Retinal pigment epithelial cell (primary cell): ENCODE measurements around the gene HDAC9.
"Not testable (repeated sequence)": the region's sequence is repeated elsewhere in the genome, so short reads cannot be mapped to it uniquely, and the experiment has no call there.

Source experiments
- DNase-seq: peaks from one replicate; pipeline ENCODE4 v3.0.0-alpha.2; 2010; ENCODE audit warnings: low read depth
- H3K4me3 ChIP-seq: 2 replicates; pipeline ENCODE4 v1.5.1; 2011; ENCODE audit warnings: mild to moderate bottlenecking, low read length, control low read depth, moderate library complexity
- CTCF ChIP-seq: conservative IDR thresholded peaks from 2 replicates; pipeline ENCODE4 v1.5.1; 2011; ENCODE audit warnings: low read depth, low read length, control low read depth, inconsistent platforms

The HDAC9 gene

GRCh38 chr7:19023477-19023876, 527.9 kb downstream of the HDAC9 start:
- no peak for TF ChIP-seq CTCF
- H3K4me3 ChIP-seq: no peak overlapping the region
- no peak for DNase-seq

DNA sequence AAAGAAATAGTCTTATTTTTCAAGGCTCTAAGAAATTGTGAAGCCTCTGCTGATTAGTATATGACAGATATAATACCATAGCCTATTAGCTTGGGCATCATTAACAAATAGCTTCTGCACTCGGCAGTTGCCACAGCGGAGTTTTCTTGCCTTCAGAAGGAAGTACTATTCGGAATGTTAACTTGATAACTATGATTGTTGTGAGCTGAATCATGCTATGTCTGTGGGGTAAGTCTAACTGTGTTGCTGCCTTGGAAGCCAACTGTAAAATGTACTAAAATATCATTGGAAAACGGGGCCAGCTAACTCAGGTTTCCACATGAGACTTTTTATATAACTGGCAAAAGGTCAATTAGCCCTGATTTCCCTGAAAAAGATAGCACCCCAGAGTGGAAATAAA, 528.7 kb downstream of the HDAC9 start:
- peak; percentile 44 for DNase-seq
- TF ChIP-seq CTCF: no peak

DNA sequence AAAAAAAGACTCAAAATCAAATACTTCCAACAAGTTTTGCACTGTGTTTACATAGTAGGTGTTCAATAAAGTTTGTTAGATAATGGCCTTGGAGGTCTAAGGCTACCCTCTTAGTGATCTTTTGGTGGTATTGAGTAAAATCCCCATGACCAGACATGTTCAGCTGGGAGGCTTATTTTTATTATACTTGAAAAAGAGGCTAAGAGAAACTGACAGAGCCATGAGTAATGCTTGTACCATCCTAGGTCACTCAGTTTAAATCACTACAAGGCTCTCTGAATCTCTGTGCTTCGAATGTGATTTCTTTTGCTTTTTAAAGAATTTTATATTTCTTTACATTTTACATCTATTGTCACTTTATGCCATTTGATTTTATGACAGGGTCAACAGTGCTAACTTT, 531.3 kb downstream of the HDAC9 start:
- H3K4me3 ChIP-seq: no peak overlapping the region
- TF ChIP-seq CTCF: no peak
- no peak for DNase-seq

More for the DNA sequence above, 528.7 kb downstream of the HDAC9 start:
- no peak overlapping the region for H3K4me3 ChIP-seq

- no peak for TF ChIP-seq CTCF
- no peak overlapping the region for H3K4me3 ChIP-seq
- DNase-seq: no peak
Measured at GRCh38 chr7:19030281-19030680, 534.7 kb downstream of the HDAC9 start.

DNA sequence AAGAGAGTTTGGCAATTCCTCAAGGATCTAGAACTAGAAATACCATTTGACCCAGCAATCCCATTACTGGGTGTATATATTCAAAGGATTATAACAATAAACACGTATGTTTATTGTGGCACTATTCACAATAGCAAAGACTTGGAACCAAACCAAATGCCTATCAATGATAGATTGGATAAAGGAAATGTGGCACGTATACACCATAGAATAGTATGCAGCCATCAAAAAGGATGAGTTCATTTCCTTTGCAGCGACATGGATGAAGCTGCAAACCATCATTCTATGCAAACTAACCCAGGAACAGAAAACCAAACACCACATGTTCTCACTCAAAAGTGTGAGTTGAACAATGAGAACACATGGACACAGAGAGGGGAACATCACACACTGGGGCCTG, 537.4 kb downstream of the HDAC9 start:
- H3K4me3 ChIP-seq, DNase-seq: not testable (repeated sequence)

- no peak overlapping the region for H3K4me3 ChIP-seq
- DNase-seq: no peak
- peak; percentile 72 for TF ChIP-seq CTCF
Measured at GRCh38 chr7:19051767-19052375, 556.3 kb downstream of the HDAC9 start.
